Stimulated activated CD4-positive, alpha-beta T cell treated with anti-CD3 and anti-CD28 coated beads, Interleukin-2, amount 100 ng/mL, for 48 hours (primary cell): ENCODE measurements around the gene C1QC.

Source experiments
- DNase-seq, 2 donors: peaks; one replicate each; pipeline ENCODE4 v3.0.0-alpha.2; 2020

The C1QC gene

GRCh38 chr1:22681556-22682276 lies 38.3 kb downstream of the C1QC start:
- DNase-seq: no peak

DNA sequence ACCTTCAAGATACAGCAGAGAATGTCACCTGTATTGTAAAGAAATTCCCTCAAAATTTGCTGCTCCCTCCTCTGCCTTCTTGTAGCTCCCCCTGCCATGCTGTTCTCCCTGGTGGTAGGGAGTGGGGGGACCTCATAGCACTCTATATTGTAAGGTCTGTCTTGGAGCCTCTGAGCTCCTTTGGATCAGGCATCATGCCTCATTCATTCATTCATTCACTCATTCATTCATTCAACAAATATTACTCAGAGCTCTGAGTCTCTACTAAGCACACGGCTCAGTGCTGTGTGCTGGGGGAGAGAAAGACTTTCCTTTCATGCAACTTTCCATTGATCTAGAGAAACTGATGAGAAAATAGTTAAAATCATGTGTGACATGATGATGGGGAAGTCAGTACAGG lies 40.1 kb downstream of the C1QC start:
- no peak for DNase-seq

GRCh38 chr1:22685591-22686059 lies 42.2 kb downstream of the C1QC start:
- DNase-seq: no peak

GRCh38 chr1:22687191-22687590 lies 43.8 kb downstream of the C1QC start:
- no peak for DNase-seq

- no peak for DNase-seq
Observed at GRCh38 chr1:22688466-22688865, 45.0 kb downstream of the C1QC start.

- DNase-seq: no peak
Observed at GRCh38 chr1:22689505-22689904, 46.1 kb downstream of the C1QC start.

DNA sequence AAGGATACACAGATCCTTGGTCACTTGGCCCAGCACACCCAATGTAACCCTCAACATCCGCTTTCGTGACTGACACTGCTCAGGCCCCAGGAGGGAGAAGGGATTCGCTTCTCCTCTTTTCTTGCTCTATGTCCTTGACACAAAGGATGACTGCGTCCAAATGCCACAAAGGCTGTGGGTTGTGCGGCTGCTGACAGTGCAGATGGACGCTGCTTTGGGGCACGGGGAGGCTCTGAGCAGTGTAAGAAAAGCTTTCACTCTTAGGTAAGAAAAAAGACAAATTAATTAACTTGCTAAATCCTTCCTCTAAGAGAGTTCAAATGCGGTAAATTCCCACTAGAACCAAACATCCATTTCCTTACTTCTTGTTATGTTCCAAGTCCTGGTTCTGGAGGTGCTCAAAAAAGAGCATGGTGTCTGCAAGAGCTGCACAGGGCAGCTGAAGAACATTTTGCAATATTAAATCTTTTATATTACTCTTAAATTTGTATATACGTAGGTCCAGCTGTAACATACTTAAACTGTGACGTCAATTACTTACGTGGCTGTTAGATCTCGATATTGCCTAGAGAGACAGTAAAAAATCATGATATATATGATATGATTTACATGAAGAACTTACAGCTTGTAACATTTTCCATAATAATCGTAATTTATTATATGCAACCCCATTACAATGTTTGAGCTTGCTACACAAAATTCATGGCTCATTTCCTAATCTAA lies 47.8 kb downstream of the C1QC start:
- DNase-seq: no peak

- no peak for DNase-seq
Observed at GRCh38 chr1:22694172-22694571, 50.7 kb downstream of the C1QC start.

- DNase-seq: no peak
Observed at GRCh38 chr1:22696610-22697009, 53.2 kb downstream of the C1QC start.
